ENCODE results near the gene SHISAL2A. TPM values are rescaled to one million over a fixed set of nuclear protein-coding genes. Genes with fewer than 3 reads are reported as not detected.

SHISAL2A gene
- total RNA-seq, 1 donor from 2014 or later = 1.4 TPM

DNA sequence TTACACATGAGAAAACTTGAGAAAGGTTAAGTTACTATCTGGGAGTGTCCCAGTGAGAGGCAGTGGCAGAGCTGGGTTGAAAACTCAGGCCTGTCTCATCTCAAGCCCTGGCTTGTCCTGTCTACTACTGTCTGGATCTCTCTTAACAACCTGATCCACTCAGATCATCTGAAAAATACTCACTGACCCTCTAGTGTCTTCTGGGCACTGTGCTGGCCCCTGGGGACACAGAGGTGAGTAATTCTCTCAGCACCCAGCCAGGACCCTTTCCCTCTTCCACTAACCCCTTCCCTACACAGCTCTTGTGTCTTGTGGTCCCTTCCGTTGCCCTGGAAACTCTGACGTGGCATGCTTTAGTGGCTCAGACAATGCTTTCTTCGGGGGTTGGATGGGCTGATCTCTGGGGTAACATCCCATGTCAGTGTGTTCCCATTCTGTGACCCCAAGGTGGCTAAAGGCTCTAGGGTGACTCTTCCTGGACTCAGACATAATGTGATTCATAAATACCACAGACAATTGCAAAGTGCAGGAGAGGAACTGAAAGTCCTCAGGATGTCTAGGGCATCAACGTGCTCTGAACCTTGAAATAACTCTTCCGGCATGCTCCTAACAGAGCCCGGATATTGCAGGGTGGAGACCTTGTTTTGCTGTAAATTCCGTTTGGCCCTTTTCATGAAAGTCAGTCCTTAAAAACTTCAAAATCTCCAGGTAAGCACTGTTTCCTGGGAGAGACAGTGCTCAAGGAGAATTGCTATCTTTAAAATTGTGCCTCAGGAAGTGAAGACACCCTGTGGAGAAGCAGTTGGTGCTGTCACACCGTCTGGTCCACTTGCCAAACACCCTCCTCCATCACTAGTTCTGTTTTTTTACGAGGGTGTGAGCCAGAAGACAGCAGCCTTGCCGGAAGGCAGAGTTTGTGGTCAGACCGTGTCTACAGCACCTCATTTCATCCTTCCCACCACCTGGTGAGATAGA is 4.0 kb downstream of the SHISAL2A start:
- Mint-ChIP-seq H3K27ac (peak overlapping the region; percentile 30), H3K4me3 (no peak overlapping the region), H3K4me1 (peaks cover 32% of the 10 kb centered on the region), H3K36me3 (no peaks in the 10 kb centered on the region), H3K27me3 (ENCODE audit: low read depth) (peaks cover 20% of the 10 kb centered on the region), H3K9me3 (no peaks in the 10 kb centered on the region)
- TF ChIP-seq CTCF (IDR thresholded peaks at IDR 0.05; ENCODE audit: unreplicated experiment) = no peak
- DNase-seq (ENCODE audit: low spot score in 2 of 2, unreplicated experiment in 2 of 2) = no peak

DNA sequence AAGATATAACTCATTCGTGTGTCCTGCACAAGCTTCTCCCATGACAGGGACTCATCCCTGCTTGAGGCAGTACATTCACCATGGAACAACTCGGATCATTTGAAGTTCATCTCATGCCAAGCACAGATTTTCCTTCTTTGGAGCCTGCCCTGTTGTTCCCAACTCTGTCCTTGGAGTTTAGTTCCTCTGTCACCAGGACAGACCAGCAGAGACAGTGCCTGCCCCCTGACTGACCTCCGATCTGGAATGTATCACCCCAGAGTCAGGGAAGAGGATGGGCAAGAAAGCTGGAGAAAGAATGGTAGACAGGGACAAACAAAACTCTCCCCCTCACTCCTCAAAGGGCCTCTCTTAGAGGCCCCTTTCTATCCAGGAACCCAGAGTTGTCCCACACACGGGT is 5.0 kb downstream of the SHISAL2A start:
- H3K9me3 Mint-ChIP-seq = no peaks in the 10 kb centered on the region
- no peak overlapping the region for H3K4me3 Mint-ChIP-seq
- peaks cover 26% of the 10 kb centered on the region for H3K4me1 Mint-ChIP-seq
- no peak for TF ChIP-seq CTCF (IDR thresholded peaks at IDR 0.05; ENCODE audit: unreplicated experiment)
- H3K27ac Mint-ChIP-seq = peak overlapping the region; percentile 19
- DNase-seq (ENCODE audit: low spot score in 2 of 2, unreplicated experiment in 2 of 2) = no peak
- no peaks in the 10 kb centered on the region for H3K36me3 Mint-ChIP-seq
- H3K27me3 Mint-ChIP-seq (ENCODE audit: low read depth) = peaks cover 15% of the 10 kb centered on the region

DNA sequence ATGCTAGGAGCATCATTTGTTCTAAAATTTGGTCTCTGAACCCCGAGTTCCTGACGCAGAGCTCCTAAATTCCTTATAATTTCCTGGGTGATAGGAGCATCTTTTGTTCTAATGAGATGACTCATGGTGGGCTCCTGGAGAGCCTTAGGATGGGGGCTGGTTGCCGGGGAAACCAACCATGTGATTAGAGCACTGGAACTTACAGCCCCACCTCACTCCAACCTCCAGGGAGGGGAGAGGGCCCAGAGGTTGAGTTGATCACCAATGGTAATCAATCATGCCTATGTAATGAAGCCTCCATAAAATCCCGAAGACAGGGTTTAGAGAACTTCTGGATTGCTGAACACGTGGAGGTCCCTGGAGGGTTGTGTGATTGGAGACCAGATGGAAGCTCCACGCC is 7.7 kb downstream of the SHISAL2A start:
- no peaks in the 10 kb centered on the region for H3K36me3 Mint-ChIP-seq
- H3K27ac Mint-ChIP-seq = no peak overlapping the region
- H3K4me1 Mint-ChIP-seq = peaks cover 17% of the 10 kb centered on the region
- TF ChIP-seq CTCF (IDR thresholded peaks at IDR 0.05; ENCODE audit: unreplicated experiment) = no peak
- H3K4me3 Mint-ChIP-seq = no peak overlapping the region
- H3K9me3 Mint-ChIP-seq = no peaks in the 10 kb centered on the region
- no peaks in the 10 kb centered on the region for H3K27me3 Mint-ChIP-seq (ENCODE audit: low read depth)
- DNase-seq (ENCODE audit: low spot score in 2 of 2, unreplicated experiment in 2 of 2) = no peak

DNA sequence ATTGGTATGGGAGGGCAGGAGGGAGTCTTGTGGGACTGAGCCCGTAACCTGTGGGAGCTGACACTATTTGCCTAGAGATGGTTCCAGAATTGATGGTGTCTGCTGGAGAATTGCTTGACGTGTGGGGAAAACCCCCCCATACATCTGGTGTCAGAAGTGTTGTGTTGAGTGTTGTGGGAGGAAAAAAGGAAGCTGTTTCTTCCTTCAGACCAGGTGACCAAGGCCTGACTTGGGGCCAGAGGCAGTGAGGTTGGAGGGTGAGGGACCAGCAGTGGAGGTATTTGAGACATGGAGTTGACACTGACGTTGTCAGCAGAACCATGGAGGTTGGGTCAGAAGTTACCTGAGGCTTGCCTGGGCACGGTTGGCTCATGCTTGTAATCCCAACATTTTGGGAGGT is 8.3 kb downstream of the SHISAL2A start:
- no peaks in the 10 kb centered on the region for H3K36me3 Mint-ChIP-seq
- no peaks in the 10 kb centered on the region for H3K9me3 Mint-ChIP-seq
- no peaks in the 10 kb centered on the region for H3K27me3 Mint-ChIP-seq (ENCODE audit: low read depth)
- H3K27ac Mint-ChIP-seq = no peak overlapping the region
- TF ChIP-seq CTCF (IDR thresholded peaks at IDR 0.05; ENCODE audit: unreplicated experiment) = no peak
- H3K4me1 Mint-ChIP-seq = peaks cover 15% of the 10 kb centered on the region
- no peak for DNase-seq (ENCODE audit: low spot score in 2 of 2, unreplicated experiment in 2 of 2)
- H3K4me3 Mint-ChIP-seq = no peak overlapping the region

GRCh38 chr1:52645261-52645660 is 12.3 kb downstream of the SHISAL2A start:
- H3K27ac Mint-ChIP-seq = no peak overlapping the region
- H3K9me3 Mint-ChIP-seq = no peaks in the 10 kb centered on the region
- TF ChIP-seq CTCF (IDR thresholded peaks at IDR 0.05; ENCODE audit: unreplicated experiment) = no peak
- no peaks in the 10 kb centered on the region for H3K4me1 Mint-ChIP-seq
- H3K27me3 Mint-ChIP-seq (ENCODE audit: low read depth) = no peaks in the 10 kb centered on the region
- DNase-seq (ENCODE audit: low spot score in 2 of 2, unreplicated experiment in 2 of 2) = no peak
- no peaks in the 10 kb centered on the region for H3K36me3 Mint-ChIP-seq
- no peak overlapping the region for H3K4me3 Mint-ChIP-seq
